Measurements from ENCODE around the gene HIVEP2. TPM values are rescaled to one million over a fixed set of nuclear protein-coding genes. Genes with fewer than 3 reads are reported as not detected.

HIVEP2 gene
- total RNA-seq, 2 experiments from 2014 or later: 48.4 to 48.6 TPM

DNA sequence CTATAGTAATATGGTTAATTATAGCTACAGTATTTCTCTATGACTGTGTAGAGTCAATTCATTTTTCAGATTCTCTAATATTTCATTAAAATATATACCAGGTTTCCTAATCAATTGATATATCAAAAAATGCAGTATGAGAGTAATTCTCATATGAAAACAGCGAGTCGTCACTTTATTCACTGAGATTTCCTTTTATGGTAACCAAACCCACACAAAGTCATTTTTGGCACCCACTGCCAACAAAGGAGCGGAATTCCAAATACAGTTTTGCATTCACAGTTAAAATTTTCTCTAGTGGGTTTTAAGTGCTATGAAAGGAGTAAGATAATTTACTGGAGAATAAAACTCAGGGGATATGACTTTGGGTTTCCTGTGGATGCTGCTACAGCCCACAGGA, 163.8 kb downstream of the HIVEP2 start:
- peaks cover 8% of the 10 kb centered on the region for H3K4me1 ChIP-seq (ENCODE audit: insufficient read depth, low read length)
- no peak for DNase-seq
- no peaks in the 10 kb centered on the region for H3K9me3 Mint-ChIP-seq
- peaks cover 62% of the 10 kb centered on the region for H3K36me3 Mint-ChIP-seq (ENCODE audit: low read depth)
- H3K27ac Mint-ChIP-seq: peak overlapping the region; percentile 72
- H3K36me3 ChIP-seq (ENCODE audit: insufficient read depth, low read length): peaks cover 19% of the 10 kb centered on the region
- ChIA-PET CTCF (no interaction called here), POLR2A (no interaction called here)
- peak overlapping the region; percentile 11 for H3K4me3 Mint-ChIP-seq
- no peak overlapping the region for H3K27ac ChIP-seq (ENCODE audit: low read depth in 1 of 2, low read length in 2 of 2)
- no peaks in the 10 kb centered on the region for H3K27me3 Mint-ChIP-seq
- no peaks in the 10 kb centered on the region for H3K9me3 ChIP-seq (ENCODE audit: control insufficient read depth in 1 of 2, insufficient read depth in 1 of 2, low read length in 2 of 2)
- peak; percentile 34 for ATAC-seq (ENCODE audit: poor library complexity)
- peaks cover 62% of the 10 kb centered on the region for H3K4me1 Mint-ChIP-seq (ENCODE audit: low read depth)
- intact Hi-C loops (cut with DNase I, micrococcal nuclease): loop anchor here in 1 of 2 experiments (5.0 kb wide), 1 partner anchor 106 kb away; no protein-coding TSS in a partner anchor
- TF ChIP-seq, protein P1, sequence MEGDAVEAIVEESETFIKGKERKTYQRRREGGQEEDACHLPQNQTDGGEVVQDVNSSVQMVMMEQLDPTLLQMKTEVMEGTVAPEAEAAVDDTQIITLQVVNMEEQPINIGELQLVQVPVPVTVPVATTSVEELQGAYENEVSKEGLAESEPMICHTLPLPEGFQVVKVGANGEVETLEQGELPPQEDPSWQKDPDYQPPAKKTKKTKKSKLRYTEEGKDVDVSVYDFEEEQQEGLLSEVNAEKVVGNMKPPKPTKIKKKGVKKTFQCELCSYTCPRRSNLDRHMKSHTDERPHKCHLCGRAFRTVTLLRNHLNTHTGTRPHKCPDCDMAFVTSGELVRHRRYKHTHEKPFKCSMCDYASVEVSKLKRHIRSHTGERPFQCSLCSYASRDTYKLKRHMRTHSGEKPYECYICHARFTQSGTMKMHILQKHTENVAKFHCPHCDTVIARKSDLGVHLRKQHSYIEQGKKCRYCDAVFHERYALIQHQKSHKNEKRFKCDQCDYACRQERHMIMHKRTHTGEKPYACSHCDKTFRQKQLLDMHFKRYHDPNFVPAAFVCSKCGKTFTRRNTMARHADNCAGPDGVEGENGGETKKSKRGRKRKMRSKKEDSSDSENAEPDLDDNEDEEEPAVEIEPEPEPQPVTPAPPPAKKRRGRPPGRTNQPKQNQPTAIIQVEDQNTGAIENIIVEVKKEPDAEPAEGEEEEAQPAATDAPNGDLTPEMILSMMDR (IDR thresholded peaks at IDR 0.05): no peak
- H3K27me3 ChIP-seq (ENCODE audit: control insufficient read depth in 1 of 2, insufficient read depth in 2 of 2, low read length in 2 of 2): no peaks in the 10 kb centered on the region
- H3K4me3 ChIP-seq (ENCODE audit: low read length): no peak overlapping the region

DNA sequence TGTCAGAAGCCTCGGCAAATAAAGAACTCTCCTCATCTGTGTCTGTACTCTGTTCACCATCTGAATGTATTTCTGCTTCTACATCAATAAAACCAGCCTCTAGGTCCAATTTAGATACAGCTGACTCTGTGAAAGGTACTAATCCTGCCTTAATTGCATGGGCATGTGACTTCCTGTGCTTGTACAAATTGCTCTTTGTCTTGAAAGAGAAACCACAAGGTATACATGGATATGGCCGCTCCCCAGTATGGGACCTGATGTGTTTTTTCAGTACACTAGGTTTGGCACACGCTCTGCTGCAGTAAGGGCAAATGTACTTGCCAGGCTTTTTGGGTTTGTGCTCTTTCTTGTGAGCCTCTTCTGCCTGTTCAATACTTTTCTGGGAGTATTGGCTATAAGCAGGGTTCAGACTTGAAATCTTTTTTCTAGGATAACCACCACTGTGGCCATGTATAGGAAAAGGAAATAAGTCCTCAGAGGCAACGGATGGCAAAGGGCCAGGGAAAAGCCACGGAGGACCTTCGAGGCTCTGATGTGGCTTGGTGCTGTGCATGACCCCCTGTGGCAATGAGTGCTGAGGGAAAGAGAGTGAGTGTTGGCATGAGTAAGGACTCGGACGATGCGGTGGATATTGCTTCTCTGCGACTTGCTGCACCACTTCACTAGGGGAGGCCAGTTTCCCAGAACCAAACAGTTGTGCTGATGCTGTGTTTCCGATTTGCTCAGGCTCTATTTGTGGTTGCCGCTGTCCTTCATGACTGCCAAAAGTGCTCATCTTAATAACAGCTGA, 170.9 kb downstream of the HIVEP2 start:
- peaks cover 27% of the 10 kb centered on the region for H3K4me1 ChIP-seq (ENCODE audit: insufficient read depth, low read length)
- no peaks in the 10 kb centered on the region for H3K9me3 Mint-ChIP-seq
- no peaks in the 10 kb centered on the region for H3K27me3 ChIP-seq (ENCODE audit: control insufficient read depth in 1 of 2, insufficient read depth in 2 of 2, low read length in 2 of 2)
- peak in 4 of 14 experiments; percentile 22 to 74 (median 60) for DNase-seq
- H3K36me3 ChIP-seq (ENCODE audit: insufficient read depth, low read length): peaks cover 59% of the 10 kb centered on the region
- TF ChIP-seq, protein P1 (IDR thresholded peaks at IDR 0.05): no peak
- peak overlapping the region; percentile 63 for H3K4me3 Mint-ChIP-seq
- no peaks in the 10 kb centered on the region for H3K9me3 ChIP-seq (ENCODE audit: control insufficient read depth in 1 of 2, insufficient read depth in 1 of 2, low read length in 2 of 2)
- intact Hi-C loops (cut with DNase I, micrococcal nuclease): loop anchor here in 1 of 2 experiments (5.0 kb wide), 1 partner anchor 43 kb away; no protein-coding TSS in a partner anchor
- no peaks in the 10 kb centered on the region for H3K27me3 Mint-ChIP-seq
- peak overlapping the region; percentile 1 to 46 for H3K27ac ChIP-seq (ENCODE audit: low read depth in 1 of 2, low read length in 2 of 2)
- peak; percentile 85 for ATAC-seq (ENCODE audit: poor library complexity)
- H3K27ac Mint-ChIP-seq: peak overlapping the region; percentile 84
- H3K36me3 Mint-ChIP-seq (ENCODE audit: low read depth): peaks cover 77% of the 10 kb centered on the region
- H3K4me1 Mint-ChIP-seq (ENCODE audit: low read depth): peaks cover 44% of the 10 kb centered on the region
- POLR2A ChIA-PET: interaction anchor here (0.7 to 2.6 kb wide), 6 partner anchors 68 to 153 kb away, joined by 3 to 10 read pairs (median 4); no protein-coding TSS in a partner anchor
- peak overlapping the region; percentile 5 for H3K4me3 ChIP-seq (ENCODE audit: low read length)
- CTCF ChIA-PET: interaction anchor here (0.6 to 1.2 kb wide), 2 partner anchors 46 to 253 kb away, joined by 3 to 4 read pairs; no protein-coding TSS in a partner anchor

DNA sequence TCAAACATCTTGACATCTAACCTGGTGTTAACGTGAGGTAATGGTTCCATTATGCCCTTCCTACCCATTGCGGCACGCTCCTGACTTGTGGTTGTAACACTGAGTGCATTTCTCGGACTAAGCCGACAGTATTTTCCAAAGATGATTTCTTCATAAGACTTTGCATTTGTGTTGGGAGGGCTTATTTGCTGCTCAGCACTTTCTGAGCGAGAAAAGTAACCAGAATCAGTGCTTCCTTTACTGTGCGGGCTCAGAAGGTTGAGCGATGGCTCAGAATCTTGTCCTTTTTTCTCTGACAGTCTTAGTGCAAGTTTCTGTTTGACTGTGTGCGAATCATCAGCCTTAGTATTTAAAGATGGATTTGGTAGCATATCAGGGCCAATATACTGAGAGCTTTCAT, 171.7 kb downstream of the HIVEP2 start:
- intact Hi-C loops (cut with DNase I, micrococcal nuclease): loop anchor here in 1 of 2 experiments (5.0 kb wide), 1 partner anchor 44 kb away; no protein-coding TSS in a partner anchor
- Histone ChIP-seq H3K4me1 (ENCODE audit: insufficient read depth, low read length) (peaks cover 27% of the 10 kb centered on the region), H3K36me3 (ENCODE audit: insufficient read depth, low read length) (peaks cover 64% of the 10 kb centered on the region), H3K4me3 (ENCODE audit: low read length) (peak overlapping the region; percentile 5), H3K27me3 (ENCODE audit: control insufficient read depth in 1 of 2, insufficient read depth in 2 of 2, low read length in 2 of 2) (no peaks in the 10 kb centered on the region), H3K27ac (ENCODE audit: low read depth in 1 of 2, low read length in 2 of 2) (peak overlapping the region in 1 of 2 donors; percentile 46), H3K9me3 (ENCODE audit: control insufficient read depth in 1 of 2, insufficient read depth in 1 of 2, low read length in 2 of 2) (no peaks in the 10 kb centered on the region)
- H3K4me3 Mint-ChIP-seq: peak overlapping the region; percentile 63
- POLR2A ChIA-PET: interaction anchor here (1.3 to 2.6 kb wide), 4 partner anchors 69 to 108 kb away, joined by 3 to 10 read pairs (median 4); no protein-coding TSS in a partner anchor
- DNase-seq (peak in 1 of 14 experiments; percentile 19), ATAC-seq (ENCODE audit: poor library complexity) (peak; percentile 50)
- H3K27me3 Mint-ChIP-seq: no peaks in the 10 kb centered on the region
- peaks cover 81% of the 10 kb centered on the region for H3K36me3 Mint-ChIP-seq (ENCODE audit: low read depth)
- H3K27ac Mint-ChIP-seq: peak overlapping the region; percentile 84
- CTCF ChIA-PET: no interaction called here
- TF ChIP-seq, protein P1 (IDR thresholded peaks at IDR 0.05): no peak
- H3K4me1 Mint-ChIP-seq (ENCODE audit: low read depth): peaks cover 44% of the 10 kb centered on the region
- no peaks in the 10 kb centered on the region for H3K9me3 Mint-ChIP-seq
